Ovary (tissue), 3 donors: ENCODE data around the gene ZNF121.
"Not testable (repeated sequence)": the region's sequence is repeated elsewhere in the genome, so short reads cannot be mapped to it uniquely, and the experiment has no call there.

Experiments used
- POLR2A ChIP-seq: fragments of 450-650 bp; IDR thresholded peaks from one replicate; pipeline ENCODE4 v1.6.1; 2017; ENCODE audit warnings: antibody characterized with exemption, mild to moderate bottlenecking, moderate library complexity
- TF ChIP-seq, protein P1 (sequence below), 3 donors: fragments of 450-650 bp in 2 of 3; fragments of 200-600 bp in 1 of 3; IDR thresholded peaks; one replicate each; pipeline versions ENCODE4 v1.5.1 to v1.8.0; 2016 to 2022; ENCODE audit warnings: antibody characterized with exemption in 3 of 3, mild to moderate bottlenecking in 1 of 3
- donor health status: DM: no; HTN: no; CAD: no.

DNA sequence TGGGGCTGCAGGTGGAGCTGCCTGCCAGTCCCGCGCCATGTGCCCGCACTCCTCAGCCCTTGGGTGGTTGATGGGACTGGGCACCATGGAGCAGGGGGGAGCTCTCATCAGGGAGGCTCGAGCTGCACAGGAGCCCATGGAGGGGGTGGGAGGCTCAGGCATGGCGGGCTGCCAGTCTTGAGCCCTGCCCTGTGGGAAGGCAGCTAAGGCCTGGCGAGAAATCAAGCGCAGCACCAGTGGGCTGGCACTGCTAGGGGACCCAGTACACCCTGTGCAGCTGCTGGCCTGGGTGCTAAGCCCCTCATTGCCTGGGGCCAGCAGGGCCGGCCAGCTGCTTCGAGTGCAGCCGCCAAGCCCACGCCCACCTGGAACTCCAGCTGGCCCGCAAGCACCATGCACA, 43.0 kb downstream of the ZNF121 start:
- TF ChIP-seq POLR2A = not testable (repeated sequence)
- TF ChIP-seq, protein P1, sequence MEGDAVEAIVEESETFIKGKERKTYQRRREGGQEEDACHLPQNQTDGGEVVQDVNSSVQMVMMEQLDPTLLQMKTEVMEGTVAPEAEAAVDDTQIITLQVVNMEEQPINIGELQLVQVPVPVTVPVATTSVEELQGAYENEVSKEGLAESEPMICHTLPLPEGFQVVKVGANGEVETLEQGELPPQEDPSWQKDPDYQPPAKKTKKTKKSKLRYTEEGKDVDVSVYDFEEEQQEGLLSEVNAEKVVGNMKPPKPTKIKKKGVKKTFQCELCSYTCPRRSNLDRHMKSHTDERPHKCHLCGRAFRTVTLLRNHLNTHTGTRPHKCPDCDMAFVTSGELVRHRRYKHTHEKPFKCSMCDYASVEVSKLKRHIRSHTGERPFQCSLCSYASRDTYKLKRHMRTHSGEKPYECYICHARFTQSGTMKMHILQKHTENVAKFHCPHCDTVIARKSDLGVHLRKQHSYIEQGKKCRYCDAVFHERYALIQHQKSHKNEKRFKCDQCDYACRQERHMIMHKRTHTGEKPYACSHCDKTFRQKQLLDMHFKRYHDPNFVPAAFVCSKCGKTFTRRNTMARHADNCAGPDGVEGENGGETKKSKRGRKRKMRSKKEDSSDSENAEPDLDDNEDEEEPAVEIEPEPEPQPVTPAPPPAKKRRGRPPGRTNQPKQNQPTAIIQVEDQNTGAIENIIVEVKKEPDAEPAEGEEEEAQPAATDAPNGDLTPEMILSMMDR (IDR thresholded peaks at IDR 0.05) = not testable (repeated sequence)
